Muscle layer of duodenum (tissue), 2 donors: ENCODE results near the gene MIS12.

Experiments used
- H3K27ac ChIP-seq: one replicate; pipeline ENCODE4 v1.7.0; 2013; ENCODE audit warnings: mild to moderate bottlenecking, low read length
- H3K27me3 ChIP-seq: one replicate; pipeline ENCODE4 v1.7.0; 2013; ENCODE audit warnings: low read depth, mild to moderate bottlenecking, control low read depth, low read length
- H3K36me3 ChIP-seq, 2 donors: one replicate each; pipeline ENCODE4 v1.7.0; 2013; ENCODE audit warnings: low read length in 2 of 2, control low read depth in 1 of 2, mild to moderate bottlenecking in 1 of 2; ENCODE audit not compliant: insufficient read depth in 2 of 2, control insufficient read depth in 1 of 2
- H3K4me1 ChIP-seq, 2 donors: one replicate each; pipeline ENCODE4 v1.7.0; 2013; ENCODE audit warnings: low read length in 2 of 2, mild to moderate bottlenecking in 2 of 2, control low read depth in 1 of 2, moderate library complexity in 1 of 2; ENCODE audit not compliant: insufficient read depth in 2 of 2, control insufficient read depth in 1 of 2
- H3K4me3 ChIP-seq, 2 donors: one replicate each; pipeline ENCODE4 v1.7.0; 2013; ENCODE audit warnings: low read length in 2 of 2, low read depth in 1 of 2, mild to moderate bottlenecking in 1 of 2
- H3K9me3 ChIP-seq, 2 donors: one replicate each; pipeline ENCODE4 v1.7.0; 2013; ENCODE audit warnings: low read length in 2 of 2, control low read depth in 1 of 2, mild to moderate bottlenecking in 1 of 2; ENCODE audit not compliant: control insufficient read depth in 1 of 2
- donor health status: healthy.

Gene MIS12

DNA sequence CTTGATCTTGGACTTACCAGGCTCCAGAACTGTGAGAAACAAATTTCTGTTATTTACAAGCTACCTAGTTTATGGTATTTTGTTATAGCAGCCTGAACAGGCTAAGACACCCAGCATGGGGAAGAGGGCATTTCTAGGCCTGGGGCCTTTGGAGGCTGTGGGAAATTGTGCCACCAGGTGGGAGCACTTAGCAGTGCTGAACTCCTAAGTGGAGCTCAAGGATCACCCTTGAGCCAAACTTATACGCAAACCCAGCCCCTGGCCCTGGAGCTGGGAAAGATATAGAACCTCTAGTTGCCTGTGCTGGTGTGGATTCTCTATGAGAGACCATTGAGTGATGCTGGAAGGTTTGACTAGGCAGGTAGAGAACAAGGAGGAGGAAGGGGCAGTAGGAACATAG, 36.1 kb downstream of the MIS12 start:
- H3K4me3 ChIP-seq: no peak overlapping the region
- H3K9me3 ChIP-seq: no peaks in the 10 kb centered on the region
- H3K27me3 ChIP-seq: no peaks in the 10 kb centered on the region
- peaks cover 0 to 7% of the 10 kb centered on the region in 2 donors for H3K36me3 ChIP-seq
- H3K27ac ChIP-seq: no peak overlapping the region
- H3K4me1 ChIP-seq: peaks cover 0 to 11% of the 10 kb centered on the region in 2 donors

GRCh38 chr17:5523249-5523648, 36.9 kb downstream of the MIS12 start:
- Histone ChIP-seq H3K36me3 (peaks cover 0 to 9% of the 10 kb centered on the region in 2 donors), H3K27ac (no peak overlapping the region), H3K4me3 (no peak overlapping the region), H3K9me3 (no peaks in the 10 kb centered on the region), H3K27me3 (no peaks in the 10 kb centered on the region), H3K4me1 (peaks cover 0 to 11% of the 10 kb centered on the region in 2 donors)

DNA sequence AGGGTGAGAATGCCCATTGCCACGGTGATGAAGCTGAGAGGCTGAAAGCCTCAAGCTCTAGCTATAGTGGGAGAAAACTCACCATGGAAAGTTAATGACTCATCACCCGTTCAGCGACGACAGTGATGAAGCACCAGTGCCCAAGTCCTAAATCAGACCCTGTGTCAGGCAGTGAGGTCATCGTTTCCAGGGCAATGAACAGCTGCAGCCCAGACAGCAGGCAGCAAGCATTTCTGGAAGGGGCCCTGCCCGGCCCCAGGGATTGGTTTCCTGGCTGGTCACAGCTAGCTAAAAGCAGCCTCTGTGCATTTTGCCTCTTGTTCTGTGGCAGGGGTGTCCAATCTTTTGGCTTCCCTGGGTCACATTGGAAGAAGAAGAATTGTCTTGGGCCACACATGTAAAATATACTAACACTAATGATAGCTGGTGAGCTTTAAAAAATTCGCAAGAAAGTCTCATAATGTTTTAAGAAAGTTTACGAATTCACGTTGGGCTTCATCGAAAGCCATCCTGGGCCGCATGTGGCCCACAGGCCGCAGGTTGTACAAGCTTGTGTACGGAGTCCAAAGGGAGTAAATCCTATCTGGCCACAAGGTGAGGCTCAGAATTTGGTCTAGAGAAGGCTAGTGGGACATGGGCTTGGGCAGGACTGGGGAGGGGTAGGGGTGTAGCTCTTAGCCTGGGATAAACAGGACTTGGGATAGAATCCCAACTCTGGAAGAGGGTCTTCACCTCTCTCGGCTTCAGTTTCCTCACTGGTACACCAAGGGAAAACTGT, 40.6 kb downstream of the MIS12 start:
- H3K36me3 ChIP-seq: peaks cover 9 to 10% of the 10 kb centered on the region in 2 donors
- peak overlapping the region; percentile 71 for H3K27ac ChIP-seq
- H3K9me3 ChIP-seq: no peaks in the 10 kb centered on the region
- H3K4me1 ChIP-seq: peaks cover 0 to 11% of the 10 kb centered on the region in 2 donors
- no peaks in the 10 kb centered on the region for H3K27me3 ChIP-seq
- no peak overlapping the region for H3K4me3 ChIP-seq

- Histone ChIP-seq H3K9me3 (no peaks in the 10 kb centered on the region), H3K27me3 (no peaks in the 10 kb centered on the region), H3K4me1 (peaks cover 0 to 11% of the 10 kb centered on the region in 2 donors), H3K27ac (peak overlapping the region; percentile 71), H3K36me3 (peaks cover 10 to 14% of the 10 kb centered on the region in 2 donors), H3K4me3 (no peak overlapping the region)
Measured at GRCh38 chr17:5527601-5528250, 41.4 kb downstream of the MIS12 start.

- H3K36me3 ChIP-seq: peaks cover 14 to 18% of the 10 kb centered on the region in 2 donors
- no peak overlapping the region for H3K4me3 ChIP-seq
- no peak overlapping the region for H3K27ac ChIP-seq
- H3K9me3 ChIP-seq: no peaks in the 10 kb centered on the region
- no peaks in the 10 kb centered on the region for H3K27me3 ChIP-seq
- H3K4me1 ChIP-seq: peaks cover 0 to 11% of the 10 kb centered on the region in 2 donors
Measured at GRCh38 chr17:5530265-5531084, 44.1 kb downstream of the MIS12 start.

- H3K27ac ChIP-seq: no peak overlapping the region
- no peaks in the 10 kb centered on the region for H3K9me3 ChIP-seq
- H3K4me3 ChIP-seq: no peak overlapping the region
- H3K27me3 ChIP-seq: no peaks in the 10 kb centered on the region
- H3K4me1 ChIP-seq: peaks cover 0 to 11% of the 10 kb centered on the region in 2 donors
- H3K36me3 ChIP-seq: peaks cover 14 to 22% of the 10 kb centered on the region in 2 donors
Measured at GRCh38 chr17:5531085-5531418, 44.7 kb downstream of the MIS12 start.

- peaks cover 14 to 23% of the 10 kb centered on the region in 2 donors for H3K36me3 ChIP-seq
- no peaks in the 10 kb centered on the region for H3K4me1 ChIP-seq
Measured at GRCh38 chr17:5532581-5532980, 46.2 kb downstream of the MIS12 start.

GRCh38 chr17:5533486-5534315, 47.3 kb downstream of the MIS12 start:
- Histone ChIP-seq H3K9me3 (no peaks in the 10 kb centered on the region), H3K36me3 (peaks cover 17 to 28% of the 10 kb centered on the region in 2 donors), H3K27ac (no peak overlapping the region), H3K27me3 (no peaks in the 10 kb centered on the region), H3K4me1 (no peaks in the 10 kb centered on the region), H3K4me3 (no peak overlapping the region)

More at GRCh38 chr17:5532581-5532980, 46.2 kb downstream of the MIS12 start:
- no peak overlapping the region for H3K27ac ChIP-seq
- no peak overlapping the region for H3K4me3 ChIP-seq
- H3K9me3 ChIP-seq: no peaks in the 10 kb centered on the region
- H3K27me3 ChIP-seq: no peaks in the 10 kb centered on the region

DNA sequence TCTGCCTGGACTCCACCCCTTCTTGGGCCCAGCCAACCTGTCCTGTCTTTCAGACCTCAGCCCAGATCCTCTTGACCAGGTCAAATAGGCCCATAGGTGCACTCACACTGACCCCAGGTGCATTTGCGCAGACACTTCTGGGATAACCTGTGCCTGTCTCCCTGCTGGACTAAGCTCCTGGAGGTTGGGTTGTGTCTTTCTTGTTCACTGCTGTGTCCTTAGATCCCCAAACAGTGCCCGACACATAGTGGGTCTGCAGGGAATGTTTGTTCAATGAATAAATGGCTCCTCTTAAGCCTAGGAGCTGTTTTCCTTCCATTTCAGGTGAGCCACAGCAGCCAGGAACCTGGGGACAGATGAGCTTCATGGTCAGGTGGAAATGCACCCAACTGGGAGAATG, 49.1 kb downstream of the MIS12 start:
- Histone ChIP-seq H3K27ac (no peak overlapping the region), H3K4me3 (no peak overlapping the region), H3K4me1 (no peaks in the 10 kb centered on the region), H3K36me3 (peaks cover 13 to 26% of the 10 kb centered on the region in 2 donors), H3K27me3 (no peaks in the 10 kb centered on the region), H3K9me3 (no peaks in the 10 kb centered on the region)

GRCh38 chr17:5536866-5537650, 50.7 kb downstream of the MIS12 start:
- Histone ChIP-seq H3K27ac (no peak overlapping the region), H3K4me3 (no peak overlapping the region), H3K36me3 (peaks cover 7 to 21% of the 10 kb centered on the region in 2 donors), H3K27me3 (no peaks in the 10 kb centered on the region), H3K9me3 (no peaks in the 10 kb centered on the region), H3K4me1 (no peaks in the 10 kb centered on the region)
